Measurements from ENCODE around the gene SH3TC1. TPM values are rescaled to one million over a fixed set of nuclear protein-coding genes. Genes with fewer than 3 reads are reported as not detected.

SH3TC1 gene
- total RNA-seq, 1 experiment from 2014 or later = 2.2 TPM

- DNase-seq = no peak
- no peak overlapping the region for H3K4me3 ChIP-seq (ENCODE audit: insufficient read depth, low read depth, low read length)
Observed at GRCh38 chr4:8261851-8262535, 62.9 kb downstream of the SH3TC1 start.

GRCh38 chr4:8262637-8263322, 63.7 kb downstream of the SH3TC1 start:
- Histone ChIP-seq H3K36me3 (replicated peaks; ENCODE audit: control insufficient read depth, insufficient read depth, low read length) (no peaks in the 10 kb centered on the region), H3K27me3 (ENCODE audit: control insufficient read depth, insufficient read depth, low read length) (no peaks in the 10 kb centered on the region; the same call in 1 of the 2 replicates), H3K4me3 (ENCODE audit: insufficient read depth, low read depth, low read length) (no peak overlapping the region)
- peak; percentile 79 for DNase-seq

More at GRCh38 chr4:8261851-8262535, 62.9 kb downstream of the SH3TC1 start:
- Histone ChIP-seq H3K27me3 (ENCODE audit: control insufficient read depth, insufficient read depth, low read length) (no peaks in the 10 kb centered on the region; the same call in 1 of the 2 replicates), H3K36me3 (replicated peaks; ENCODE audit: control insufficient read depth, insufficient read depth, low read length) (no peaks in the 10 kb centered on the region)

GRCh38 chr4:8263397-8263796, 64.3 kb downstream of the SH3TC1 start:
- no peak for DNase-seq
- Histone ChIP-seq H3K36me3 (replicated peaks; ENCODE audit: control insufficient read depth, insufficient read depth, low read length) (no peaks in the 10 kb centered on the region), H3K27me3 (ENCODE audit: control insufficient read depth, insufficient read depth, low read length) (no peaks in the 10 kb centered on the region; the same call in 1 of the 2 replicates), H3K4me3 (ENCODE audit: insufficient read depth, low read depth, low read length) (no peak overlapping the region)

- Histone ChIP-seq H3K4me3 (ENCODE audit: insufficient read depth, low read depth, low read length) (no peak overlapping the region), H3K27me3 (ENCODE audit: control insufficient read depth, insufficient read depth, low read length) (peaks cover 1% of the 10 kb centered on the region), H3K36me3 (replicated peaks; ENCODE audit: control insufficient read depth, insufficient read depth, low read length) (no peaks in the 10 kb centered on the region)
- no peak for DNase-seq
Observed at GRCh38 chr4:8264106-8264505, 65.0 kb downstream of the SH3TC1 start.

GRCh38 chr4:8265171-8265929, 66.3 kb downstream of the SH3TC1 start:
- peaks cover 9% of the 10 kb centered on the region for H3K27me3 ChIP-seq (ENCODE audit: control insufficient read depth, insufficient read depth, low read length)
- H3K4me3 ChIP-seq (ENCODE audit: insufficient read depth, low read depth, low read length) = no peak overlapping the region
- DNase-seq = no peak
- no peaks in the 10 kb centered on the region for H3K36me3 ChIP-seq (replicated peaks; ENCODE audit: control insufficient read depth, insufficient read depth, low read length)

GRCh38 chr4:8266088-8266487, 67.0 kb downstream of the SH3TC1 start:
- Histone ChIP-seq H3K36me3 (replicated peaks; ENCODE audit: control insufficient read depth, insufficient read depth, low read length) (no peaks in the 10 kb centered on the region), H3K27me3 (ENCODE audit: control insufficient read depth, insufficient read depth, low read length) (peaks cover 16% of the 10 kb centered on the region), H3K4me3 (ENCODE audit: insufficient read depth, low read depth, low read length) (no peak overlapping the region)
- no peak for DNase-seq

GRCh38 chr4:8266508-8266907, 67.4 kb downstream of the SH3TC1 start:
- H3K27me3 ChIP-seq (ENCODE audit: control insufficient read depth, insufficient read depth, low read length) = peaks cover 20% of the 10 kb centered on the region
- DNase-seq = no peak
- H3K36me3 ChIP-seq (replicated peaks; ENCODE audit: control insufficient read depth, insufficient read depth, low read length) = no peaks in the 10 kb centered on the region
- no peak overlapping the region for H3K4me3 ChIP-seq (ENCODE audit: insufficient read depth, low read depth, low read length)

- H3K36me3 ChIP-seq (replicated peaks; ENCODE audit: control insufficient read depth, insufficient read depth, low read length) = no peaks in the 10 kb centered on the region
- H3K27me3 ChIP-seq (ENCODE audit: control insufficient read depth, insufficient read depth, low read length) = peaks cover 21% of the 10 kb centered on the region
- no peak overlapping the region for H3K4me3 ChIP-seq (ENCODE audit: insufficient read depth, low read depth, low read length)
- DNase-seq = peak; percentile 94
Observed at GRCh38 chr4:8267077-8267476, 68.0 kb downstream of the SH3TC1 start.

- H3K27me3 ChIP-seq (ENCODE audit: control insufficient read depth, insufficient read depth, low read length) = peaks cover 21% of the 10 kb centered on the region
- no peaks in the 10 kb centered on the region for H3K36me3 ChIP-seq (replicated peaks; ENCODE audit: control insufficient read depth, insufficient read depth, low read length)
- H3K4me3 ChIP-seq (ENCODE audit: insufficient read depth, low read depth, low read length) = no peak overlapping the region
- DNase-seq = no peak
Observed at GRCh38 chr4:8268211-8268610, 69.1 kb downstream of the SH3TC1 start.

- peak; percentile 55 for DNase-seq
- H3K27me3 ChIP-seq (ENCODE audit: control insufficient read depth, insufficient read depth, low read length) = peaks cover 21% of the 10 kb centered on the region
- H3K36me3 ChIP-seq (replicated peaks; ENCODE audit: control insufficient read depth, insufficient read depth, low read length) = no peaks in the 10 kb centered on the region
- H3K4me3 ChIP-seq (ENCODE audit: insufficient read depth, low read depth, low read length) = no peak overlapping the region
Observed at GRCh38 chr4:8268901-8269534, 69.9 kb downstream of the SH3TC1 start.

- peak; percentile 96 for DNase-seq
- H3K4me3 ChIP-seq (ENCODE audit: insufficient read depth, low read depth, low read length) = peak within 1 kb of the TSS; percentile 42
Observed at GRCh38 chr4:8269535-8270417, 70.7 kb downstream of the SH3TC1 start, which contains the start of gene HTRA3. TSS of gene HTRA3 (plus strand) at chr4:8269754. CDS start at chr4:8269969, 215 bp downstream.

GRCh38 chr4:8270418-8270771, 71.3 kb downstream of the SH3TC1 start:
- DNase-seq = no peak
- Histone ChIP-seq H3K27me3 (ENCODE audit: control insufficient read depth, insufficient read depth, low read length) (peaks cover 21% of the 10 kb centered on the region), H3K4me3 (ENCODE audit: insufficient read depth, low read depth, low read length) (peak overlapping the region; percentile 42; the same call in 1 of the 2 replicates), H3K36me3 (replicated peaks; ENCODE audit: control insufficient read depth, insufficient read depth, low read length) (no peaks in the 10 kb centered on the region)

More at GRCh38 chr4:8269535-8270417, 70.7 kb downstream of the SH3TC1 start, which contains the start of gene HTRA3:
- Histone ChIP-seq H3K27me3 (ENCODE audit: control insufficient read depth, insufficient read depth, low read length) (peaks cover 21% of the 10 kb centered on the region), H3K36me3 (replicated peaks; ENCODE audit: control insufficient read depth, insufficient read depth, low read length) (no peaks in the 10 kb centered on the region)

- Histone ChIP-seq H3K36me3 (replicated peaks; ENCODE audit: control insufficient read depth, insufficient read depth, low read length) (no peaks in the 10 kb centered on the region), H3K27me3 (ENCODE audit: control insufficient read depth, insufficient read depth, low read length) (peaks cover 21% of the 10 kb centered on the region), H3K4me3 (ENCODE audit: insufficient read depth, low read depth, low read length) (no peak overlapping the region)
- no peak for DNase-seq
Observed at GRCh38 chr4:8270912-8271815, 72.1 kb downstream of the SH3TC1 start.

All from H7 (cell line).